ENCODE measurements around the gene IMMP1L.

Gene IMMP1L

GRCh38 chr11:31417816-31418215, 91.6 kb downstream of the IMMP1L start:
- Histone ChIP-seq H2AFZ (ENCODE audit: low read length) (no peak overlapping the region), H3K4me3 (ENCODE audit: low read length, poor library complexity, severe bottlenecking) (no peak overlapping the region), H3K79me2 (ENCODE audit: insufficient read depth, low read length) (no peaks in the 10 kb centered on the region), H3F3A (ENCODE audit: low read depth) (no peaks in the 10 kb centered on the region), H4K20me1 (ENCODE audit: insufficient read depth, low read length, poor library complexity, severe bottlenecking) (no peaks in the 10 kb centered on the region), H3K4me2 (ENCODE audit: low read depth, low read length, poor library complexity, severe bottlenecking) (no peak overlapping the region), H3K9ac (ENCODE audit: low read depth, low read length, poor library complexity, severe bottlenecking) (no peak overlapping the region), H3K9me3 (ENCODE audit: insufficient read depth, low read depth, low read length) (no peaks in the 10 kb centered on the region), H3K27me3 (ENCODE audit: insufficient read depth, low read length, poor library complexity, severe bottlenecking) (no peaks in the 10 kb centered on the region), H3K36me3 (ENCODE audit: insufficient read depth, low read length) (peaks cover 4% of the 10 kb centered on the region; the same call in 1 of the 2 replicates), H3K4me1 (ENCODE audit: insufficient read depth, low read length, poor library complexity, severe bottlenecking) (no peaks in the 10 kb centered on the region), H3K9me2 (replicated peaks; ENCODE audit: low read depth, low read length) (no peaks in the 10 kb centered on the region)
- no peak for TF ChIP-seq EZH2phosphoT487 (IDR thresholded peaks at IDR 0.05; ENCODE audit: borderline replicate concordance)
- TF ChIP-seq CTCF (conservative IDR thresholded peaks at IDR 0.05; ENCODE audit: low read length): no peak

GRCh38 chr11:31417357-31417756, 92.1 kb downstream of the IMMP1L start:
- Histone ChIP-seq H4K20me1 (ENCODE audit: insufficient read depth, low read length, poor library complexity, severe bottlenecking) (no peaks in the 10 kb centered on the region), H3K9me3 (ENCODE audit: insufficient read depth, low read depth, low read length) (no peaks in the 10 kb centered on the region), H3K9me2 (replicated peaks; ENCODE audit: low read depth, low read length) (no peaks in the 10 kb centered on the region), H3K79me2 (ENCODE audit: insufficient read depth, low read length) (no peaks in the 10 kb centered on the region), H2AFZ (ENCODE audit: low read length) (no peak overlapping the region), H3K4me2 (ENCODE audit: low read depth, low read length, poor library complexity, severe bottlenecking) (no peak overlapping the region), H3K4me3 (ENCODE audit: low read length, poor library complexity, severe bottlenecking) (no peak overlapping the region), H3K9ac (ENCODE audit: low read depth, low read length, poor library complexity, severe bottlenecking) (no peak overlapping the region), H3K36me3 (ENCODE audit: insufficient read depth, low read length) (peaks cover 4% of the 10 kb centered on the region; the same call in 1 of the 2 replicates), H3F3A (ENCODE audit: low read depth) (no peaks in the 10 kb centered on the region; the same call in 1 of the 2 replicates), H3K27me3 (ENCODE audit: insufficient read depth, low read length, poor library complexity, severe bottlenecking) (no peaks in the 10 kb centered on the region), H3K4me1 (ENCODE audit: insufficient read depth, low read length, poor library complexity, severe bottlenecking) (no peaks in the 10 kb centered on the region)
- TF ChIP-seq CTCF (conservative IDR thresholded peaks at IDR 0.05; ENCODE audit: low read length) (no peak), EZH2phosphoT487 (IDR thresholded peaks at IDR 0.05; ENCODE audit: borderline replicate concordance) (no peak)

GRCh38 chr11:31415435-31415834, 94.0 kb downstream of the IMMP1L start:
- Histone ChIP-seq H3K4me3 (ENCODE audit: low read length, poor library complexity, severe bottlenecking) (no peak overlapping the region), H2AFZ (ENCODE audit: low read length) (no peak overlapping the region), H3K36me3 (ENCODE audit: insufficient read depth, low read length) (peaks cover 4% of the 10 kb centered on the region; the same call in 1 of the 2 replicates), H3K27me3 (ENCODE audit: insufficient read depth, low read length, poor library complexity, severe bottlenecking) (no peaks in the 10 kb centered on the region), H3K9ac (ENCODE audit: low read depth, low read length, poor library complexity, severe bottlenecking) (no peak overlapping the region), H3K9me3 (ENCODE audit: insufficient read depth, low read depth, low read length) (no peaks in the 10 kb centered on the region), H4K20me1 (ENCODE audit: insufficient read depth, low read length, poor library complexity, severe bottlenecking) (no peaks in the 10 kb centered on the region), H3K9me2 (replicated peaks; ENCODE audit: low read depth, low read length) (no peaks in the 10 kb centered on the region), H3K4me2 (ENCODE audit: low read depth, low read length, poor library complexity, severe bottlenecking) (no peak overlapping the region), H3K79me2 (ENCODE audit: insufficient read depth, low read length) (no peaks in the 10 kb centered on the region), H3F3A (ENCODE audit: low read depth) (no peaks in the 10 kb centered on the region; the same call in 1 of the 2 replicates), H3K4me1 (ENCODE audit: insufficient read depth, low read length, poor library complexity, severe bottlenecking) (peaks cover 2% of the 10 kb centered on the region)
- TF ChIP-seq EZH2phosphoT487 (IDR thresholded peaks at IDR 0.05; ENCODE audit: borderline replicate concordance) (no peak), CTCF (conservative IDR thresholded peaks at IDR 0.05; ENCODE audit: low read length) (no peak)
